CD4-positive, alpha-beta T cell treated with Interferon alpha-2 for 1 hour (primary cell): ENCODE data around the gene MESD.
"Not testable (repeated sequence)": the region's sequence is repeated elsewhere in the genome, so short reads cannot be mapped to it uniquely, and the experiment has no call there.

ENCODE experiments used
- DNase-seq, 2 donors: peaks; one replicate each; pipeline ENCODE4 v3.0.0-alpha.2; 2020 to 2022

The MESD gene

DNA sequence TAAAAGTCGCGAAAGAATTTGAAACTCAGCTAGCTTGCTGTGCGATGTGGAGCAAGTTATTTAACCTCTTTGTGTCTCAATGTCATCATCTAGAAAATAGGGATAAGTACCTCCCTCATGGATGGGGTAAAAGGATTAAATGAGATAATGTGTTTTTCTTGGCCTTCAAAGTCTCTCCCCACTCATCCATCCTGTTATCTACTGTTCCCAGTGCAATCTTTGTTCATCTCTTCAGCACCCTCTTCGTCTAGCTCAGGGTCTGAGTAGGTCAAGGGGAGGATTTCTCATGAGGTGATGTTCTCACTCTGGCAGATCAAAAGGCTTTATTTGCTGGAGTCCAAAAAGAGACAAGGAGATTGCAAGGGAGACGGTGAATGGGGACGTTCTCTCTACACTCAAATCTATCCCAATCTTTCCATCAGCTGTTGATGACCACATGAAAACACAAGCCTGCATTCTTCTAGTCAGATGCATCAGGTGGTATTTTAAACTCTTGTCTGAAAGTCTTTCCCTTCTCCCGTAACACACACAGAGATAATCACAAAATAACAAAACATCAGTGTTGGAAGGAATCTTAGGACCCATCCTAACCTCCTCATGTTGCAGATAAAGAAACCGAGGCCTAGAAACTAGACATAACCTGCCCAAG lies 1.3 kb downstream of the MESD start:
- no peak for DNase-seq

DNA sequence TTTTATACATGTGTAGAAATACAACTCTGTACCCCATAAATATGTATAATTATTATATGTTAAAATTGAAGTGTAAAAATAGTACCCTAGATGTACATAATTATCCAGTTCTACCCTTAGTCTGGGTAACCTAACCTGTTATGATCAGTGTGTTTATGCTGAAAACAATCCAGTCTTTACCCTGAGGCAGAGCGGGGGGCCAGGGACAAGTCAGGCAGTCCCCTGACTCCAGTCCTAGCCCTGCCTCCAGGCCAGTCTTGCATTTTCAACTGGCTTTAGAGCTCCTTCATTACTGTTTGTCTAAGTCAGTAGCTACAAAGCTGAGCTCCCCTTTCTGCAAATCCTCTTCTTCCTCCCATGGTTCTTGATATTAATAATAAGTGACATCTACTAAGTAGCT lies 3.1 kb downstream of the MESD start:
- DNase-seq, result no peak

DNA sequence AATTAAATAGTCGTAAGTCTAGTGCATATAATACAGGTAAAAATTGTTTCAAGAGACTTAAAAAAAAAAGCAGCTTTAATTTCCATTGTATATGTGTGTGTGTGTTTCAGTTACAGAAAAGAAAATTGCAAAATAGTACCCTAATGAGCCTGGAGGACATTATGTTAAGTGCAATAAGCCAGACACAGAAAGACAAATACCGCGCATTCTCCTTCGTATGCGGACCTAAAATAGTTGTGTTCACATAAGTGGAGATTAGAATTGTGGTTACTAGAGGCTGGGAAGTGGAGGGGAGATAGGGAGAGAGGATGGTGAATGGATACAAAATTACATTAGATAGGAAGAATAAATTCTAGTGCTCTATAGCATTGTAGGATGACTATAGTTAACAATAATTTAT lies 3.6 kb downstream of the MESD start:
- no peak for DNase-seq

DNA sequence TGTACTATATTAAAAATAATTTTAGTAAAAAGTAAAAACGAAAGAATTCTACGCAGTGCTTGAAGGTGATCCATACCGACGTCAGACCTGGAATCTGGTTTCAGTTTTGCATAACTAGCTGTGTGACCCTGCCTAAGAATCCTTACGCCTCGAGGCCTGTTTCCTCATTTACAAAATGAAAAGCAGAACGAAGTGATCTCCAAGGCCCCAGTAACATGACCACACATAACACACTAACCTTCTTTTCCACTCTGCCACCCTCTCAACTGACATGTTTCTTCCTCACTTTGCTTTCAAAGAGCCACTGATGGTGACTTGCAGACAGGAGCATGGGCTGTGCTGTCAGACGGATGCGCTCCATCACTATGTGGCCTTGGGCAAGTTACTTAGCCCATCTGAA lies 4.8 kb downstream of the MESD start:
- peak; percentile 20 to 48 for DNase-seq

DNA sequence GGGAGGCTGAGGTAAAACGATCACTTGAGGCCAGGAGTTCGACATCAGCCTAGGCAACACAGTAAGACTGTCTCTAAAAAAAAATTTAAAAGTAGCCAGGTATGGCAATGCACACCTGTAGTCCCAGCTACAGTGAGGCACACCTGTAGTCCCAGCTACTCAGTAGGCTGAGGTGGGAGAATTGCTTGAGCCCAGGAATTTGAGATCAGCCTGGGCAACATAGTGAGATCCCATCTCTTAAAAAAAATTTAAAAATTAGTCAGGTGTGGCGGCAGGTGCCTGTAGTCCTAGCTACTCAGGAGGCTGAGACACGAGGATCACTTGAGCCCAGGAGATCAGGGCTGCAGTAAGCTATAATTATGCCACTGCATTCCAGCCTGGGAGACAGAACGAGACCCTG lies 6.8 kb downstream of the MESD start:
- no peak for DNase-seq

DNA sequence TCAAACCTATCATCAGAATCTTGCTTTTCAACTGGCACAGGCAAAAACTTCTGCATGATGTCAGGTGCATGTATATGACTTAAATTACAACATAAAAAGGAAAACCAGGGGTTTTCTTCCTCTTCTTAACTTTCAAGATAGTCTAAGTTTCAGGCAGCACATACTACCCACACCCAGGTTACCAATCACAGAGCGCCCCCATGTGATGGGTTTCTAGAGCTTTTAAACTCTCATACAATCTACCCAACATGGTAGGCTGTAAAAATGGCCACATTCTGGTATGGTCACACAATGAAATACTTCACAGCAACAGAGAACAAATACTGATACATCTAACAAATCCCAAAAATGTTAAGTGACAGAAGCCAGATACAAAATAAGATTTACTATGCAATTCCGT lies 7.4 kb downstream of the MESD start:
- DNase-seq, result peak in 1 of 2 donors; percentile 27

- no peak for DNase-seq
Measured at GRCh38 chr15:80979538-80980200, 9.9 kb downstream of the MESD start.

GRCh38 chr15:80978685-80979329 lies 10.8 kb downstream of the MESD start:
- DNase-seq, result no peak

- peak; percentile 47 to 55 for DNase-seq
Measured at GRCh38 chr15:80977627-80978036, 12.0 kb downstream of the MESD start.

- no peak for DNase-seq
Measured at GRCh38 chr15:80976851-80977250, 12.8 kb downstream of the MESD start.

GRCh38 chr15:80974914-80975313 lies 14.7 kb downstream of the MESD start:
- DNase-seq, result no peak

GRCh38 chr15:80972276-80972675 lies 17.3 kb downstream of the MESD start:
- no peak for DNase-seq

GRCh38 chr15:80971143-80971542 lies 18.5 kb downstream of the MESD start:
- no peak for DNase-seq

GRCh38 chr15:80970658-80971057 lies 19.0 kb downstream of the MESD start:
- no peak for DNase-seq

DNA sequence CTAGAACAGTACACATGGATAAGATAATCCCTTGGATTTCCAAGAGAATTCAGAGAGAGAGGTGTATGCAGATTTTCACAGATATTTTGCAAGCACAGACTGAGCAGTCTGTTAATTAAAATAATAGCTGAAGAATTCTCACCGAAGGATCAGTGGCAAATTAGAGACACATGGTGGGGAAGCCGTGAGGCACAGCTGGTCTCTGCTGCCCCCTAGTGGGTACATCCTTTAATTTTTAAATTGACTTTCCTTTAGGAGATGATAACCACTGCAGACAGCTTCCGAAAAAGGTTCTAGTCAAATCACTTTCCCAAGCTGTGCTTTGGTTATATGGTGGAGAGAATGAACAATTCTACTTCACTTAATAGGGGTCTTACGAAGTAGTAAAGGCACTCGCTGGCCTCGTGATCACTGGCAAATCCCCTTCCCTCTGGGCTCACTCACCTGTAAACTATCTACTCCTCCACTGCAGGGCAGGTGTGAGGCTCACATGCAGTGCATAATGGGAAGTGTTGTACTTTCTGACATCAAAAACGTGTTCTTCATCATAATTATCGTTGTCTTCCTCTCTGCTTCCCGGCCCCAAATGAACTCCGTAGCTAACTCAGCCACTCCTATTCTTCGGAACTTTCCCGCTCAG lies 19.5 kb downstream of the MESD start:
- DNase-seq, result peak; percentile 46 to 74

GRCh38 chr15:80969316-80969715 lies 20.3 kb downstream of the MESD start:
- no peak for DNase-seq

GRCh38 chr15:80967991-80968510 lies 21.6 kb downstream of the MESD start:
- DNase-seq, result no peak

GRCh38 chr15:80967451-80967850 lies 22.2 kb downstream of the MESD start:
- DNase-seq, result no peak

DNA sequence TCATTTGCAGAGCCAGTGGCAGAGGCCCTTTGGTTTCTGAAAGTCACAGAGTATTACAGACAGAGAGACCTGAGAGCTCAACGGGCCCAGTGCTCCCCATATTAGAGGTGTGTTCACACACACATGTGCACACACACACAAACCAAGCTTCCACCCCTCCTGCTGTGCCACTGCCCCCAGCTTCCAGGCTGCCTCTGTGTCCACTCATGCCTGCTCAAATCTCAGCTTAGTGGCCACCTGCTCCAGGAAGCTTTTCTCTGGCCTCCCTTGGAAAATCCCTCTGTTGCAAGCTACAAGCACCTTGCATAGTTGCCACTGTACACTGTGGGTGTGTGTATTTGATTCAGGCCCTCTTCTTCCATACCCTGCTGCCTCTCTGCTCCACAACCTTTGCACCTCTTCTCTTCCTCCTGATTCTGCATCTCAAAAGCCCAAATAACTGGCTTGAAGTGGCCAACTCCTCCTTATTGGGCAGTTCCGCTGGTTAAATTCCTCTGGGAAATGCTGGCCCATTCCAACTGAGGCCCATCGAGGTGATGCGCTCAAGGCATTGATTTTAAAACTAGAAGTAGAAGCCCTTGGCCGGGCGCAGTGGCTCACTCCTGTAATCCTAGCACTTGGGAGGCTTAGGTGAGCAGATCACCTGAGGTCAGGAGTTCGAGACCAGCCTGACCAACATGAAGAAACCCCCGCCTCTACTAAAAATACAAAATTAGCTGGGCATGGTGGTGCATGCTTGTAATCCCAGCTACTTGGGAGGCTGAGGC lies 23.0 kb downstream of the MESD start:
- DNase-seq, result no peak

GRCh38 chr15:80965454-80965853 lies 24.2 kb downstream of the MESD start:
- DNase-seq, result not testable (repeated sequence)

GRCh38 chr15:80958818-80959495 lies 30.7 kb downstream of the MESD start:
- no peak for DNase-seq

DNA sequence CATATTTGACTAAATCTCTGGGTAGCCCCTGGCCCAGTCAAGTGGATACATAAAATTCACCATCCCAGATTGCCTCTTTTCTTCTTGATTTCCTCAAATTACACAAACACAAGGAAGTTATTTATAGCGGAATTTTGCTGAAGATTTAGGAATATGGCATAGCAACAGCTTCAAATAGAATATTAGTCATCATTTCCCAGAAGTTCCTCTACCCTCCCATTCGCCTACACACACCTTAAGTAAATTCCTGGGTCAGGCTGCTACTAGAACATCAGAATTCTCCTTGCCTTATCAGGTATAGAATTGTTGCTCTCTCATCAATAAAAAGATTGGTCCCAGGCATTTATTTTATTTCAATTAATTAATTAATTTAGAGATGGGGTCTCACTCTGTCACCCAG lies 31.6 kb downstream of the MESD start:
- no peak for DNase-seq
